Measurements from ENCODE around the gene RCSD1. TPM values are rescaled to one million over a fixed set of nuclear protein-coding genes. Genes with fewer than 3 reads are reported as not detected.

RCSD1 gene
- total and polyA plus RNA-seq, 10 of the 15 experiments (the other 5 are each of a cell fraction or from before 2014, with no cell fraction given), result 11.4 to 78.3 (median 71.6) TPM

DNA sequence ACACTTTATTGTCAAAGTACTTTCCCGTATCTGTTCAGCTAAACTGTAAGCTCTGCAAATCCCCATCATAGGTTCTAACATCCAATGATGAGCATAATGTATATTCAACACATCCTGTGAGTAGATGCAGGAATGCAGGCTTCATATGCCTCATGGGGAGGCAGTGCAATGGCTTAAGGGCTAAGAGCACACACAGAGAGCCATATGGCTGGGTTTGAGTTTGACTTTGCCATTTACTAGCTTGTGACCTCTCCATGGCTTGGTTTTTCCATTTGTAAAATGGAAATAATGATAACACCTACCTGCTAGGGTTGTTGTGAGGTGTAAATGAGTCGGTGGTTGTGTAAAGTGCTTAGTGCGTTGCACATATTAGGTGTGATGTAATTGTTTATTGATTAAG lies 13.4 kb downstream of the RCSD1 start:
- ChIA-PET RAD21 (ENCODE audit: unreplicated experiment) (interaction anchor here (0.6 kb wide), 1 partner anchor 53 kb away, joined by 4 read pairs; no protein-coding TSS in a partner anchor), SMC1A (ENCODE audit: uncharacterized antibody, unreplicated experiment) (interaction anchor here (1.4 kb wide), 1 partner anchor 13 kb away, joined by 4 read pairs; no protein-coding TSS in a partner anchor), POLR2A (no interaction called here), CTCF (interaction anchor here (1.6 kb wide), 1 partner anchor 44 kb away, joined by 6 read pairs; no protein-coding TSS in a partner anchor)
- ATAC-seq (no peak), DNase-seq (ENCODE audit: low read depth, low spot score) (no peak), FAIRE-seq (no peak)
- no peak overlapping the region for H3K27ac ChIP-seq (ENCODE audit: control insufficient read depth, insufficient read depth)
- no peak overlapping the region for H3K4me3 ChIP-seq
- H3K4me1 ChIP-seq (ENCODE audit: control insufficient read depth, insufficient read depth, low read length), result peaks cover 3% of the 10 kb centered on the region
- BruUV-seq (replicated peaks), result no TSS peak
- H3K9ac ChIP-seq (ENCODE audit: control insufficient read depth, insufficient read depth, low read length), result no peak overlapping the region
- in situ Hi-C loops (cut with MboI) (no loop called here), intact Hi-C loops (cut with micrococcal nuclease; ENCODE audit: unreplicated experiment) (no loop called here)
- peaks cover 42% of the 10 kb centered on the region for H3K79me2 ChIP-seq (ENCODE audit: control insufficient read depth, insufficient read depth, low read length)
- no peaks in the 10 kb centered on the region for H3K27me3 ChIP-seq (replicated peaks in 1 of 2; ENCODE audit: control insufficient read depth in 2 of 2, insufficient read depth in 2 of 2, low read length in 1 of 2)
- 65% methylated on average over 3 of the region's 3 CpGs for WGBS (ENCODE audit: insufficient coverage, insufficient replicate concordance, low lambda C conversion rate, missing lambda C conversion rate)
- 0 out of 2 replicates have a peak, but pooled peaks cover 3% of the 10 kb centered on the region for H4K20me1 ChIP-seq (ENCODE audit: control insufficient read depth, insufficient read depth)
- H3K9me3 ChIP-seq (replicated peaks; ENCODE audit: control insufficient read depth, insufficient read depth, low read length), result no peaks in the 10 kb centered on the region
- TF ChIP-seq FOXM1 (IDR thresholded peaks at IDR 0.05; ENCODE audit: low read depth, low read length) (no peak), SREBF2 (IDR thresholded peaks at IDR 0.05; ENCODE audit: low read length) (no peak), E2F4 (IDR thresholded peaks at IDR 0.05; ENCODE audit: low read depth, low read length) (no peak), NFXL1 (IDR thresholded peaks at IDR 0.05; ENCODE audit: borderline replicate concordance) (no peak), BHLHE40 (IDR thresholded peaks at IDR 0.05; ENCODE audit: borderline replicate concordance in 1 of 2, low read depth in 2 of 2, low read length in 1 of 2) (no peak), ATF3 (IDR thresholded peaks at IDR 0.05; ENCODE audit: borderline replicate concordance, extremely low read depth, low read depth, low read length) (no peak), NFYA (IDR thresholded peaks at IDR 0.05; ENCODE audit: borderline replicate concordance, low read depth, low read length) (no peak), SMARCA5 (IDR thresholded peaks at IDR 0.05) (no peak)
- H2AFZ ChIP-seq (ENCODE audit: control insufficient read depth, low read depth, low read length), result no peak overlapping the region
- peaks cover 0 to 39% of the 10 kb centered on the region in 2 experiments; a peak in 3 of 4 replicates for H3K36me3 ChIP-seq (ENCODE audit: control insufficient read depth in 2 of 2, insufficient read depth in 2 of 2, low read length in 1 of 2)
- no peak overlapping the region for H3K4me2 ChIP-seq (ENCODE audit: control insufficient read depth, insufficient read depth)

All from GM12878 (cell line).